ENCODE results near the gene EEF2KMT. TPM values are rescaled to one million over a fixed set of nuclear protein-coding genes. Genes with fewer than 3 reads are reported as not detected.

Gene EEF2KMT
- total and polyA plus RNA-seq, 2 of the 13 experiments (the other 11 are each of a cell fraction or from before 2014, with no cell fraction given) = 10.7 to 26.9 TPM

DNA sequence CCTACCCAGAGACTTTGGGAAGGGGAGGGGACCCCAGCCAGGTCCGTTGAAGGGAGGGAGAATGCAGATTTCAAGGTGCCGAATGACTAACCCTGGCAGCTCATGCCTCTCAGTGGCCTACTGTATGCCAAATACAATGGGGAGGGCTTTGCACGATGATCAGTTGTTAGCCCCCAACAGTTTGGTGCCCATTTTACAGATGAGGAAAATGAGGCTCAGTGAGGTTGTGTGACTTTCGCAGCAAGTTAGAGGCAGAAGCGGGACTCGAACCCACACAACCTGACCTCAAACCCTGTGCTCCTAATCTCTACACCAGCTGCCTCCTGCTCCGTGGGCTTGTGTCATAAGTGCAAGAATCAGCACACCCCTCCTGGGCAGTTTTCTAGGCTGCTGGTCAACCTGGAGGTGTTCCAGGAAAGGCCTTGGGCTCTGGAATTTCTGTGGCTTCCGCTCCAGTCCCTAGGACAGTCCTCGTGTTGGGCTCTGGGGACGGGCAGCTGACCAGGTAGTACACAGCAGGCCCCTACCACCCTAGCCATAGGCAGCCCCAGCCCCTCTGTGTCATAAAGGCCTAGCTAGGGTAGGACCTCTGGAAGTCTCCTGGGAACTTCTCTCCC is 52.0 kb downstream of the EEF2KMT start:
- 43% methylated on average over 10 of the region's 10 CpGs for WGBS (ENCODE audit: low lambda C conversion rate)
- Histone ChIP-seq H4K20me1 (ENCODE audit: insufficient read depth, low read length) (no peaks in the 10 kb centered on the region), H3K9ac (ENCODE audit: insufficient read depth, low read depth, low read length) (no peak overlapping the region), H3K9me3 (ENCODE audit: low read length) (no peaks in the 10 kb centered on the region), H3K4me1 (ENCODE audit: insufficient read depth, low read length) (peaks cover 47% of the 10 kb centered on the region), H3K4me2 (ENCODE audit: low read depth, low read length) (peak overlapping the region; percentile 40), H3K36me3 (replicated peaks in 1 of 2; ENCODE audit: control insufficient read depth in 1 of 2, insufficient read depth in 2 of 2, low read length in 2 of 2) (no peaks in the 10 kb centered on the region), H3K27ac (ENCODE audit: extremely low read length, insufficient read depth, low read length) (no peak overlapping the region), H2AFZ (ENCODE audit: low read length) (no peak overlapping the region), H3K79me2 (ENCODE audit: insufficient read depth, low read length) (no peaks in the 10 kb centered on the region), H3K4me3 (replicated peaks in 1 of 3; ENCODE audit: insufficient read depth in 1 of 3, low read depth in 2 of 3, low read length in 3 of 3) (peak overlapping the region in 1 of 3 experiments; percentile 4; a peak in 1 of 6 replicates), H3K27me3 (ENCODE audit: control insufficient read depth in 1 of 2, insufficient read depth in 2 of 2, low read length in 2 of 2) (peaks cover 0 to 8% of the 10 kb centered on the region in 2 experiments; a peak in 2 of 5 replicates)
- FAIRE-seq = no peak
- POLR2A ChIA-PET = interaction anchor here (1.6 kb wide), 1 partner anchor 12 kb away, joined by 4 read pairs; the partner anchor contains the start of gene NAGPA
- in situ Hi-C loops (cut with HindIII; ENCODE audit: extremely low pct_ligation_motif_present, low pct_unique_long_range_greater_than_20kb) (no loop called here), intact Hi-C loops (cut with micrococcal nuclease; ENCODE audit: unreplicated experiment) (no loop called here)
- DNase-seq (ENCODE audit: low spot score) = no peak
- no TSS peak for BruUV-seq (replicated peaks)
- CTCF ChIA-PET (ENCODE audit: low intra/inter-chr PET ratio, low total read pairs) = no interaction called here
- ATAC-seq = peak; percentile 23
- TF ChIP-seq KDM1A (CRISPR knock-in tag; IDR thresholded peaks at IDR 0.05) (0 out of 2 replicates have a peak, but pooled peaks have one; percentile 33), ZNF225 (CRISPR knock-in tag; IDR thresholded peaks at IDR 0.05) (no peak), ZNF446 (CRISPR knock-in tag; IDR thresholded peaks at IDR 0.05) (no peak), ZNF629 (CRISPR knock-in tag; conservative IDR thresholded peaks at IDR 0.05) (peak; percentile 95), SIN3A (IDR thresholded peaks at IDR 0.05; ENCODE audit: borderline replicate concordance, low read depth, low read length) (no peak), ZKSCAN1 (IDR thresholded peaks at IDR 0.05; ENCODE audit: low read length) (0 out of 2 replicates have a peak, but pooled peaks have one; percentile 2), MAFF (IDR thresholded peaks at IDR 0.05; ENCODE audit: low read depth, low read length) (no peak), TEAD2 (CRISPR knock-in tag; IDR thresholded peaks at IDR 0.05) (peak; percentile 14; the same call in 1 of the 2 replicates)
- TF ChIP-seq, protein P1, sequence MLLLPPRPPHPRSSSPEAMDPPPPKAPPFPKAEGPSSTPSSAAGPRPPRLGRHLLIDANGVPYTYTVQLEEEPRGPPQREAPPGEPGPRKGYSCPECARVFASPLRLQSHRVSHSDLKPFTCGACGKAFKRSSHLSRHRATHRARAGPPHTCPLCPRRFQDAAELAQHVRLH (CRISPR knock-in tag; IDR thresholded peaks at IDR 0.05; ENCODE audit: borderline replicate concordance, low read depth) = 0 out of 2 replicates have a peak, but pooled peaks have one; percentile 19
- TF ChIP-seq, protein P2, sequence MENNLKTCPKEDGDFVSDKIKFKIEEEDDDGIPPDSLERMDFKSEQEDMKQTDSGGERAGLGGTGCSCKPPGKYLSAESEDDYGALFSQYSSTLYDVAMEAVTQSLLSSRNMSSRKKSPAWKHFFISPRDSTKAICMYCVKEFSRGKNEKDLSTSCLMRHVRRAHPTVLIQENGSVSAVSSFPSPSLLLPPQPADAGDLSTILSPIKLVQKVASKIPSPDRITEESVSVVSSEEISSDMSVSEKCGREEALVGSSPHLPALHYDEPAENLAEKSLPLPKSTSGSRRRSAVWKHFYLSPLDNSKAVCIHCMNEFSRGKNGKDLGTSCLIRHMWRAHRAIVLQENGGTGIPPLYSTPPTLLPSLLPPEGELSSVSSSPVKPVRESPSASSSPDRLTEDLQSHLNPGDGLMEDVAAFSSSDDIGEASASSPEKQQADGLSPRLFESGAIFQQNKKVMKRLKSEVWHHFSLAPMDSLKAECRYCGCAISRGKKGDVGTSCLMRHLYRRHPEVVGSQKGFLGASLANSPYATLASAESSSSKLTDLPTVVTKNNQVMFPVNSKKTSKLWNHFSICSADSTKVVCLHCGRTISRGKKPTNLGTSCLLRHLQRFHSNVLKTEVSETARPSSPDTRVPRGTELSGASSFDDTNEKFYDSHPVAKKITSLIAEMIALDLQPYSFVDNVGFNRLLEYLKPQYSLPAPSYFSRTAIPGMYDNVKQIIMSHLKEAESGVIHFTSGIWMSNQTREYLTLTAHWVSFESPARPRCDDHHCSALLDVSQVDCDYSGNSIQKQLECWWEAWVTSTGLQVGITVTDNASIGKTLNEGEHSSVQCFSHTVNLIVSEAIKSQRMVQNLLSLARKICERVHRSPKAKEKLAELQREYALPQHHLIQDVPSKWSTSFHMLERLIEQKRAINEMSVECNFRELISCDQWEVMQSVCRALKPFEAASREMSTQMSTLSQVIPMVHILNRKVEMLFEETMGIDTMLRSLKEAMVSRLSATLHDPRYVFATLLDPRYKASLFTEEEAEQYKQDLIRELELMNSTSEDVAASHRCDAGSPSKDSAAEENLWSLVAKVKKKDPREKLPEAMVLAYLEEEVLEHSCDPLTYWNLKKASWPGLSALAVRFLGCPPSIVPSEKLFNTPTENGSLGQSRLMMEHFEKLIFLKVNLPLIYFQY (CRISPR knock-in tag; IDR thresholded peaks at IDR 0.05; ENCODE audit: borderline replicate concordance) = no peak
- TF ChIP-seq, protein P3, sequence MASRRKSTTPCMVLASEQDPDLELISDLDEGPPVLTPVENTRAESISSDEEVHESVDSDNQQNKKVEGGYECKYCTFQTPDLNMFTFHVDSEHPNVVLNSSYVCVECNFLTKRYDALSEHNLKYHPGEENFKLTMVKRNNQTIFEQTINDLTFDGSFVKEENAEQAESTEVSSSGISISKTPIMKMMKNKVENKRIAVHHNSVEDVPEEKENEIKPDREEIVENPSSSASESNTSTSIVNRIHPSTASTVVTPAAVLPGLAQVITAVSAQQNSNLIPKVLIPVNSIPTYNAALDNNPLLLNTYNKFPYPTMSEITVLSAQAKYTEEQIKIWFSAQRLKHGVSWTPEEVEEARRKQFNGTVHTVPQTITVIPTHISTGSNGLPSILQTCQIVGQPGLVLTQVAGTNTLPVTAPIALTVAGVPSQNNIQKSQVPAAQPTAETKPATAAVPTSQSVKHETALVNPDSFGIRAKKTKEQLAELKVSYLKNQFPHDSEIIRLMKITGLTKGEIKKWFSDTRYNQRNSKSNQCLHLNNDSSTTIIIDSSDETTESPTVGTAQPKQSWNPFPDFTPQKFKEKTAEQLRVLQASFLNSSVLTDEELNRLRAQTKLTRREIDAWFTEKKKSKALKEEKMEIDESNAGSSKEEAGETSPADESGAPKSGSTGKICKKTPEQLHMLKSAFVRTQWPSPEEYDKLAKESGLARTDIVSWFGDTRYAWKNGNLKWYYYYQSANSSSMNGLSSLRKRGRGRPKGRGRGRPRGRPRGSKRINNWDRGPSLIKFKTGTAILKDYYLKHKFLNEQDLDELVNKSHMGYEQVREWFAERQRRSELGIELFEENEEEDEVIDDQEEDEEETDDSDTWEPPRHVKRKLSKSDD (CRISPR knock-in tag; IDR thresholded peaks at IDR 0.05; ENCODE audit: low read depth) = no peak
- TF ChIP-seq, protein P4, sequence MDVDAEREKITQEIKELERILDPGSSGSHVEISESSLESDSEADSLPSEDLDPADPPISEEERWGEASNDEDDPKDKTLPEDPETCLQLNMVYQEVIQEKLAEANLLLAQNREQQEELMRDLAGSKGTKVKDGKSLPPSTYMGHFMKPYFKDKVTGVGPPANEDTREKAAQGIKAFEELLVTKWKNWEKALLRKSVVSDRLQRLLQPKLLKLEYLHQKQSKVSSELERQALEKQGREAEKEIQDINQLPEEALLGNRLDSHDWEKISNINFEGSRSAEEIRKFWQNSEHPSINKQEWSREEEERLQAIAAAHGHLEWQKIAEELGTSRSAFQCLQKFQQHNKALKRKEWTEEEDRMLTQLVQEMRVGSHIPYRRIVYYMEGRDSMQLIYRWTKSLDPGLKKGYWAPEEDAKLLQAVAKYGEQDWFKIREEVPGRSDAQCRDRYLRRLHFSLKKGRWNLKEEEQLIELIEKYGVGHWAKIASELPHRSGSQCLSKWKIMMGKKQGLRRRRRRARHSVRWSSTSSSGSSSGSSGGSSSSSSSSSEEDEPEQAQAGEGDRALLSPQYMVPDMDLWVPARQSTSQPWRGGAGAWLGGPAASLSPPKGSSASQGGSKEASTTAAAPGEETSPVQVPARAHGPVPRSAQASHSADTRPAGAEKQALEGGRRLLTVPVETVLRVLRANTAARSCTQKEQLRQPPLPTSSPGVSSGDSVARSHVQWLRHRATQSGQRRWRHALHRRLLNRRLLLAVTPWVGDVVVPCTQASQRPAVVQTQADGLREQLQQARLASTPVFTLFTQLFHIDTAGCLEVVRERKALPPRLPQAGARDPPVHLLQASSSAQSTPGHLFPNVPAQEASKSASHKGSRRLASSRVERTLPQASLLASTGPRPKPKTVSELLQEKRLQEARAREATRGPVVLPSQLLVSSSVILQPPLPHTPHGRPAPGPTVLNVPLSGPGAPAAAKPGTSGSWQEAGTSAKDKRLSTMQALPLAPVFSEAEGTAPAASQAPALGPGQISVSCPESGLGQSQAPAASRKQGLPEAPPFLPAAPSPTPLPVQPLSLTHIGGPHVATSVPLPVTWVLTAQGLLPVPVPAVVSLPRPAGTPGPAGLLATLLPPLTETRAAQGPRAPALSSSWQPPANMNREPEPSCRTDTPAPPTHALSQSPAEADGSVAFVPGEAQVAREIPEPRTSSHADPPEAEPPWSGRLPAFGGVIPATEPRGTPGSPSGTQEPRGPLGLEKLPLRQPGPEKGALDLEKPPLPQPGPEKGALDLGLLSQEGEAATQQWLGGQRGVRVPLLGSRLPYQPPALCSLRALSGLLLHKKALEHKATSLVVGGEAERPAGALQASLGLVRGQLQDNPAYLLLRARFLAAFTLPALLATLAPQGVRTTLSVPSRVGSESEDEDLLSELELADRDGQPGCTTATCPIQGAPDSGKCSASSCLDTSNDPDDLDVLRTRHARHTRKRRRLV (CRISPR knock-in tag; IDR thresholded peaks at IDR 0.05) = no peak
